HG02938 (cell line): ENCODE results near the gene NUDT22.

Source experiments
- ATAC-seq: cut with Tn5 transposase; IDR thresholded peaks from one replicate; pipeline ENCODE4 v1.9.1; 2021; ENCODE audit warnings: mild to moderate bottlenecking, moderate library complexity; ENCODE audit not compliant: unreplicated experiment

The NUDT22 gene

DNA sequence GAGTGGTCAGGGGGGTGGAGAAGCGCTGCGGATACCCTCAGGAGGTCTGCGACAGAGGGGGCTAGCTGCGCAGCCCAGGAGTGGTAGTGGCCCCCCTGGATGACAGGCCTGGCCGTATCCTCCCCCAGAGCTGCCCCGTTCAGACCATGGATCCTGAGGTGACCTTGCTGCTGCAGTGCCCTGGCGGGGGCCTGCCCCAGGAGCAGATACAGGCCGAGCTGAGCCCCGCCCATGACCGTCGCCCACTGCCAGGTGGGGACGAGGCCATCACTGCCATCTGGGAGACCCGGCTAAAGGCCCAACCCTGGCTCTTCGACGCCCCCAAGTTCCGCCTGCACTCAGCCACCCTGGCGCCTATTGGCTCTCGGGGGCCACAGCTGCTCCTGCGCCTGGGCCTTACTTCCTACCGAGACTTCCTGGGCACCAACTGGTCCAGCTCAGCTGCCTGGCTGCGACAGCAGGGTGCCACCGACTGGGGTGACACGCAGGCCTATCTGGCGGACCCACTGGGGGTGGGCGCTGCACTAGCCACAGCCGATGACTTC is 505 bp downstream of the NUDT22 start:
- ATAC-seq = no peak

DNA sequence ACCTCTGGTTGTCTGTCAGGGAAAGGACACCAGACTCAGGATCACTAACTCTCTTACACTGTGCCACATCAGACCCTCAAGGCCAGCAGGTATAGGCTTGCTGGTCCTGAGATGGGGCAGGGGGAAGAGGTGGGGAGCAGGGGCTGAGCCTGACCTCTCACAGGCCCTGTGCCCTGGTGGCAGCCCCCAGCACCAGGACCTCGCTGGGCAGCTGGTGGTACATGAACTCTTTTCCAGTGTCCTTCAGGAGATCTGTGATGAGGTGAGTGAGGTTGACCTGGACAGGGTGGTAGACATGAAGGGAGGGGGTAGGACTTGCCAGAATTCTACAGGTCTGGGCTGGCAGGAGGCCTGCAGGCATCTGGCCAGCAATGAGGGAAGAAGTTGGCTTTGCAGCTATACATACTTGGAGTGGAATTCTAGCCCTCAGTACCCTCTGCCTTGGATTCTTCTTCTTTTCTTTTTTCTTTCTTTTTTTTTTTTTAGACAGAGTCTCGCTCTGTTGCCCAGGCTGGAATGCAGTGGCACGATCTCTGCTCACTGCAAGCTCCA is 1.4 kb downstream of the NUDT22 start:
- ATAC-seq = no peak

- ATAC-seq = no peak
These were observed 3.1 kb downstream of the NUDT22 start for GRCh38 chr11:64229090-64229743.

DNA sequence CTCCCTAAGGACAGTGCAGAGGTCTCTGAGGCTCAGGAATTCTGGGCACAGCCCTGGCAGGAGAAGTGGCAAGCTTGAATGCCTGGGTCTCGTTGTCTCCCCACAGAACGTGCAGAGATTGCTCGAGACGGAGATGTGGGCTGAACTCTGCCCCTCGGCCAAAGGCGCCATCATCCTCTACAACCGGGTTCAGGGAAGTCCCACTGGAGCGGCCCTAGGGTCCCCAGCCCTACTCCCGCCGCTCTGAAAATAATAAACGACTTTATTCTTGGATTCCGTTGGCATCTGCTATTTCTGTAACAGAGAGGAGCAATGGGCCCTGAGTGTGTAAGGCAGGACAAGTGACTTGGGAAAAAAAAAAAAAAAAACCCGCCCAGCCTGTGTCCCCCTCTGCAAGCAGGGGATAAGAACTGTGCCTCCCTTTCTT is 3.7 kb downstream of the NUDT22 start:
- no peak for ATAC-seq

DNA sequence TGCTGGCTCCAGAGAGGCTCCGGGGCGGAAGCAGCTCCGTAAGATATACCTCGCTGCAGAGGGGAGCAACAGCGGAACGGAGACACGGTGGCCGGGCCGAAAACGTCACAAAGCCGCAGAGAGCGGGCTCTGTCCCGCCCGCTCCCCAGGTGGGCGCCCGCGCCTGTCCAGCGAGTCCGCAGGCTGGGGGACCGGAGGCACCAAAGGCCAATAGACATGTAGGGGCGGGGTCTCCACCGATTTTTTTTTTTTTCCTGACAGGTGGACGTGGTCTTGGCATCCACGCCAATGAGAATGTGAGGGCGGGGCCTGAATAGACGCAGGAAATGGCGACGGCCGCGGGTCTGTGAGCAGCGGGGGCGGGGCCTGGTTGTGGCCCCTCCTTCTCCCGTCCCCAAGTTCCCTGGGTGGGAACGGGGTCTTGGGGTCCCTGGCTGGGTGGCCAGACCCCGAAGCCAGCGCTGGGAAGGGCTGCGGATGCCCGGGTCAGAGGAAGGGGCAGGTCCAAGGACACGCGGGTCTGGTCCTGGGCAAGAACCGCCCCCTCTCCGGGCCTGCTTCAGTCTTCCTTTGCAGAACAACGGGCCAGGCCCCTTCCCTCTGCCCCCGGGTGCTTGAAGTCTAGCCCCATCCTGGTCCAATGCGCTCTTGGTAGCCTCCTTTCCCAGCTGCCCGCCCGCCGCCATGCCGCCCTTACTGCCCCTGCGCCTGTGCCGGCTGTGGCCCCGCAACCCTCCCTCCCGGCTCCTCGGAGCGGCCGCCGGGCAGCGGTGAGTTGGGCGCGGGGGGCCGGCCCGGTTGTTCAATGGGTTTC is 4.3 kb downstream of the NUDT22 start, which contains the start of gene DNAJC4:
TSS of gene DNAJC4 (plus strand) at position 378 of the 814 bp plus-strand sequence. CDS start at position 685, 307 bp downstream.
- ATAC-seq = peak; percentile 43

DNA sequence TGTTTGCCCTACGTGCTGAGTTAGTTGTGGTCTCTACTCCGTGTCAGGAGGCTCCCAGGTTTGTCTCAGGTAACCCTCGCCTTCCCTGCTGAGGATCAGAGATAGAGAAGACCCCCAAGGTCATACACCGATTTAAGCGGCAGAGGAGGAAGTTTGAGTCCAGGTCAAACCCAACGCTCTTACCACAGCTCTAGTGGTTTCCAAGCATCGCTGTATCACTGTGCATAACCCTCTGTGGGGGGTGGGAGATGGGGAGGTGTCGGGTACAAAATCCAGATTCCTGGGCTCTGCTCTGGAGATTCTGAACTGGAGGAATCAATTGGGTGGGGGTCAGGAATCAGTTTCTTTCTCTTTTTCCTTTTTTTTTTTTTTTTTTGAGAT is 4.9 kb downstream of the NUDT22 start:
- no peak for ATAC-seq

GRCh38 chr11:64231546-64231945 is 5.5 kb downstream of the NUDT22 start:
- no peak for ATAC-seq

DNA sequence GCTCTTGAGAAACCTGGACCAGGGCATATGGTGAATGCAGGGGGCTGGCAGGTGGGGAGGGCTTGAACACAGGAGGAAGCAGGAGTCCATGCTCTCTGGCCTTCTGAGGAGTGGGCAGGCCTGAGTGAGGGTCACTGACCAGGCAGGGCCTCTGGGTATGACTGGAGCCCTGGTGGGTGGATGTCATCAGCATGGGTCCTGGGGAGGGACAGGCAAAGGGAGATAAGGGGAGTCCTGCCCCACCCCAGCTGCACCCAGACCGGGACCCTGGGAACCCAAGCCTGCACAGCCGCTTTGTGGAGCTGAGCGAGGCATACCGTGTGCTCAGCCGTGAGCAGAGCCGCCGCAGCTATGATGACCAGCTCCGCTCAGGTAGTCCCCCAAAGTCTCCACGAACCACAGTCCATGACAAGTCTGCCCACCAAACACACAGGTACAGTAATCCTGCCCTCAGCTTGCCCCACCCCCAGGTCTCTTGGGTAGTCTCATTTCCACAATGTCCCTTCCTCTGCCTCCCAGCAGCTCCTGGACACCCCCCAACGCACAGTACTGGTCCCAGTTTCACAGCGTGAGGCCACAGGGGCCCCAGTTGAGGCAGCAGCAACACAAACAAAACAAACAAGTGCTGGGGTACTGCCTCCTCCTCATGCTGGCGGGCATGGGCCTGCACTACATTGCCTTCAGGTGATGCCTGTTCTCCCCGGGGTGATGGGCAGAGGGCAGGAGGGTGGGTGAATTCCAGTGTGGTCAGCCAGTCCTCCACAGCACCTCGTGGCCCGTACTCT is 6.3 kb downstream of the NUDT22 start:
- ATAC-seq = no peak

DNA sequence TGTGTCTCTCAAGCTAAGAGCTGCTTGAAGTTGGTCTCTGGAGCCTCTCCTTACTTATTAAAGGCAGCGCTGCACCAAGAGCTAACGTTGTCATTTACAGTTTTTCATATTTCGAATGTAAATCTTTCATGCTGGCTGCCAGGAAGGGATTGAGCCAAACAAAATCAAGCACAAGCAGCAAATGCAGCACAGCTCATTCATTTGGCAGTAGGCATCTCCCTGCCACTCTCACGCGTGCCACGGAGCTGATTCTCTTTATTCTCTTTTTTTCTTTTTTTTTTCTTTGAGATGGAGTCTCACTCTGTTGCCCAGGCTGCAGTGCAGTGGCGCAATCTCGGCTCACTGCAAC is 6.9 kb downstream of the NUDT22 start:
- no peak for ATAC-seq

GRCh38 chr11:64233913-64234586 is 8.0 kb downstream of the NUDT22 start, which contains the start of gene VEGFB:
VEGFB (plus strand) TSS chr11:64234584; CDS start chr11:64234834, 250 bp downstream.
- ATAC-seq = no peak

- ATAC-seq = no peak
These were observed 8.7 kb downstream of the NUDT22 start for GRCh38 chr11:64234647-64235379.

GRCh38 chr11:64235437-64236161 is 9.5 kb downstream of the NUDT22 start:
- no peak for ATAC-seq

DNA sequence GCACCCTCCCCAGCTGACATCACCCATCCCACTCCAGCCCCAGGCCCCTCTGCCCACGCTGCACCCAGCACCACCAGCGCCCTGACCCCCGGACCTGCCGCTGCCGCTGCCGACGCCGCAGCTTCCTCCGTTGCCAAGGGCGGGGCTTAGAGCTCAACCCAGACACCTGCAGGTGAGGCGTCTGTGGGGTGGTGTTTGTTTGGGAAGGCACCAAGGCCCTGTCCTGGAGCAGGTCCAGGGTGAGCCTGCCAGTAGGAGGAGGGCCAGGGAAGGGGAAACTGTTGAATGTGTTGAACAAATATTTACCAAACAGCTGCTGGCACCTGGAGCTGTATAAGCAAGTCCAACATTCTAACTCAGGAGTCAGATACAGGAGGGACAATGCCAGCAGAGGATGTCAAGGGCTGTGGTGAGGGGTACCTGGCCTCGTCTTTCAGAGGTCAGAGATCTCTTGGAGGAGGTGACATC is 11.4 kb downstream of the NUDT22 start:
- ATAC-seq = no peak

- no peak for ATAC-seq
These were observed 12.0 kb downstream of the NUDT22 start for GRCh38 chr11:64238076-64238475.

DNA sequence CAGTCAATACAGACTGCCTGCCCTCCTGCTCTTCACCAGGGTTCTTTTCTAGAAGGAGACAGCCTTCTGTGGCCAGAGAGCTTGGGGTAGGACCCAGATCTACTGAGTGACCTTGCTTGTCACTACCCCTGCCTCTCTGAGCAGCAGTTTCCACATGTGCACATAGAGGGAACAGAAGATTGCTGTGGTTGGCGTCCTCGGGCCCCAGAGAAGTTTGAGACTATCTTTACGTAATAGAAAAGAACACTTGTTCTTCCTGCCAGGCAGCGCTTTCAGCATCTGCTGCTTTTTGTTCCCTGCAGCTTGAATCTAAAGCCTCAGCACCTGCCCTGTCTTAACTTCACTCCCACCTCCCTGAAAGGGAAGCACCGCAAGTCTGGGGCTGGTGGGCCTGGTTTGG is 12.9 kb downstream of the NUDT22 start:
- ATAC-seq = no peak

DNA sequence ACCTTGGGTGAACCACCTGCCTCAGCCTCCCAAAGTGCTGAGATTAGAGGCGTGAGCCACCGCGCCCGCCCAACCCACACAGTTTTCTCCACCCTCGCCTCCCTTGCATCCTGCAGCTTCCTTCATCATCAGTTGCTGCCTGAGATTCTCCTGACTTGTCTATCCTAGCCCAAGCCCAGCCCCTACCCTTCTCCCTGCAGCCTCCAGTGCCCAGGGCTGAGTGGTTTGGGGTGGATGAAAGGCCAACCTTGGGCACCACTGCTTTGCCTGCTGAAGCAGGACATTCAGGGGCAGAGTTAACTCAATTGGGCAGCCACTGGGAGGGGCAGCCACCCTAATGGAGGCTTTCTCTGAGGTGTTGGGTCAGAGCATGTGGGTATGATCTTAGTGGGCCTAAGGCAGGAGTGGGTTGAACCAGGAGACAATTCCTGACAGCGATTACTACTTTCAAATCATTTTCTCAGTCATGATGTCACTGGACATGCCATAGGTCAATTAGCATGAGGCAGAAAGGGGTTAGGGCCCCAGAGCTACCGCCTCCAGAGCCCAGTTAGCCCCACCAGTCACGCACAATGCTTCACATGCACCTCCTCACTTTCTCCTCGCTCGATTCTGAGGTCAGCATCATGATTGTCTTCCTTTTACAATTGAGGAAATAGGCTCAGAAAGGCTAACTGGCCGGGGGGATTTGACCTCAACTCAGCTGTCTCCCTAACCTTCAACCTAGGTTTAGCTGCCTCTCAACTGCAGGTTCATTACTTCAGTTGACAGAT is 13.8 kb downstream of the NUDT22 start:
- ATAC-seq = no peak

DNA sequence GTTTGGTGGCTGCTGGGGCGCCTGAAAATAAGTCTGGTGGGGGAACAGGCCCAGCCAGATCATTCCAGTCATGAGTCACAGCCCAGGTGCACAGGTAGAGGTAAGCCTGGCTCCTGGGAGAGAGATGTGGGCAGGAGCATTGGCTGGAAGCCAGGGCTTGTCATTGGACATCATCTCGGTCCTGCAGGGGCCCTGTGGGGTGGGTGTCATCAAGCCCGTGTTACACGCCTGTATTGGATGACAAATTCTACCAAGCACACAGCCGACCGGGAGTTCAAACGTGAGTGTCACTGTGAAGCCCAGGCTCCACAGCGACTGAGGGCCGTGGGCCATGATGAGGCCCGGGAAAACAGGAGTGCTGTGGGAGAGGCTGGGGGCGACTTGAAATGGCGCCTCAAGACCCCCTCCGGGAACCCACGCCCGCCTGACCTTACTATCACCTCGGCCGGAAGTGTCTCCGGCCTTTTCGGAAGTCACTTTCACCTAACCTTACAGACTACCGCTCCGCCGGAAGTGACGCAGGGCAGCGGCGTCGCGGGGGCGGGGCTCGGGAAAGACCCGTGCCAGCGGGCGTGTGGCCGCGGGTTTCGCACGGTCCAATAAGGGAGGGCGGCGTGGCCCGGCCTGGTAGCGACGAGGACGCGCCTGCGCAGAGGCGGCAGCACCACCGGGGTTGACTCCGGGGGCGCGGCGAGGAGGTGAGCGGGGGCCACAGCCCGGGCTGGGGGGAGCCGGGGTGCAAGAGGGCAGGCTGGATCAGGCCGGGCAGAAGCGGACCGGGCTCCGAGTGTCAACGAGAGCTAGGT is 14.6 kb downstream of the NUDT22 start, which contains the start of gene FKBP2:
TSS of gene FKBP2 (plus strand) at position 661 of the 806 bp plus-strand sequence. CDS start 1,293 bp downstream, outside the sequence.
- ATAC-seq = peak; percentile 41
